Hematopoietic multipotent progenitor cell treated with erythropoietin and hydrocortisone succinate and interleukin-3 and kit ligand, for 6 days (in vitro differentiated cells): ENCODE data around the gene FAM53B.

Source experiments
- DNase-seq: peaks from one replicate; pipeline ENCODE4 v3.0.0-alpha.2; 2015

Gene FAM53B

GRCh38 chr10:124573726-124574455 lies 170.3 kb downstream of the FAM53B start:
- DNase-seq = no peak

- DNase-seq = no peak
Observed at GRCh38 chr10:124572751-124573150, 171.4 kb downstream of the FAM53B start.

GRCh38 chr10:124570646-124571045 lies 173.5 kb downstream of the FAM53B start:
- no peak for DNase-seq

- no peak for DNase-seq
Observed at GRCh38 chr10:124569623-124570470, 174.3 kb downstream of the FAM53B start.
